Colonic mucosa (tissue), 4 donors: ENCODE measurements around the gene SKOR1. TPM values are rescaled to one million over a fixed set of nuclear protein-coding genes. Genes with fewer than 3 reads are reported as not detected.

Experiments
- DNase-seq: peaks from one replicate; pipeline ENCODE4 v3.0.0-alpha.2; 2020
- H3K27ac ChIP-seq: fragments of 200-600 bp; one replicate; pipeline ENCODE4 v1.8.0; 2021
- H3K27me3 ChIP-seq: fragments of 200-600 bp; one replicate; pipeline ENCODE4 v1.8.0; 2021
- H3K36me3 ChIP-seq: fragments of 200-600 bp; one replicate; pipeline ENCODE4 v1.8.0; 2021
- H3K4me1 ChIP-seq: fragments of 200-600 bp; one replicate; pipeline ENCODE4 v1.8.0; 2021; ENCODE audit warnings: mild to moderate bottlenecking
- H3K4me3 ChIP-seq: fragments of 200-600 bp; one replicate; pipeline ENCODE4 v1.8.0; 2021
- H3K9ac ChIP-seq, 2 donors: one replicate each; pipeline ENCODE4 v1.7.0; 2013; ENCODE audit warnings: control low read depth in 2 of 2, low read depth in 2 of 2, low read length in 2 of 2
- H3K9me3 ChIP-seq: fragments of 200-600 bp; one replicate; pipeline ENCODE4 v1.8.0; 2021
- CTCF ChIP-seq: fragments of 200-600 bp; IDR thresholded peaks from one replicate; pipeline ENCODE4 v1.8.0; 2022; ENCODE audit warnings: antibody characterized with exemption, mild to moderate bottlenecking
- intact Hi-C: fragments of 100-400 bp; cut with DNase I; formaldehyde crosslinking; loops from one replicate; pipeline ENCODE4 v1.14.1; 2022
- total RNA-seq, 2 donors: library from RNA; stranded (reverse); fragmentation: NEBNext Ultra II Directional in 1 of 2; extraction: Animal tissue kit (Norgen Biotek cat#: 25700) in 1 of 2; gene quantifications; one replicate each; pipeline ENCODE4 v1.2.1, GENCODE V29; 2021
- donor health status: healthy.
- donor health status: DM: no; HTN: no; CAD: no.
- donor health status: DM: no; HTN: no; CAD: no.

The SKOR1 gene, protein sequence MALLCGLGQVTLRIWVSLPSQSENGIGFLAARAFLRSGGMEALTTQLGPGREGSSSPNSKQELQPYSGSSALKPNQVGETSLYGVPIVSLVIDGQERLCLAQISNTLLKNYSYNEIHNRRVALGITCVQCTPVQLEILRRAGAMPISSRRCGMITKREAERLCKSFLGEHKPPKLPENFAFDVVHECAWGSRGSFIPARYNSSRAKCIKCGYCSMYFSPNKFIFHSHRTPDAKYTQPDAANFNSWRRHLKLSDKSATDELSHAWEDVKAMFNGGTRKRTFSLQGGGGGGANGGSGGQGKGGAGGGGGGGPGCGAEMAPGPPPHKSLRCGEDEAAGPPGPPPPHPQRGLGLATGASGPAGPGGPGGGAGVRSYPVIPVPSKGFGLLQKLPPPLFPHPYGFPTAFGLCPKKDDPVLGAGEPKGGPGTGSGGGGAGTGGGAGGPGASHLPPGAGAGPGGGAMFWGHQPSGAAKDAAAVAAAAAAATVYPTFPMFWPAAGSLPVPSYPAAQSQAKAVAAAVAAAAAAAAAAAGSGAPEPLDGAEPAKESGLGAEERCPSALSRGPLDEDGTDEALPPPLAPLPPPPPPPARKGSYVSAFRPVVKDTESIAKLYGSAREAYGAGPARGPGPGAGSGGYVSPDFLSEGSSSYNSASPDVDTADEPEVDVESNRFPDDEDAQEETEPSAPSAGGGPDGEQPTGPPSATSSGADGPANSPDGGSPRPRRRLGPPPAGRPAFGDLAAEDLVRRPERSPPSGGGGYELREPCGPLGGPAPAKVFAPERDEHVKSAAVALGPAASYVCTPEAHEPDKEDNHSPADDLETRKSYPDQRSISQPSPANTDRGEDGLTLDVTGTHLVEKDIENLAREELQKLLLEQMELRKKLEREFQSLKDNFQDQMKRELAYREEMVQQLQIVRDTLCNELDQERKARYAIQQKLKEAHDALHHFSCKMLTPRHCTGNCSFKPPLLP
- total RNA-seq = under 1 TPM; 0.10 to 0.19 TPM

DNA sequence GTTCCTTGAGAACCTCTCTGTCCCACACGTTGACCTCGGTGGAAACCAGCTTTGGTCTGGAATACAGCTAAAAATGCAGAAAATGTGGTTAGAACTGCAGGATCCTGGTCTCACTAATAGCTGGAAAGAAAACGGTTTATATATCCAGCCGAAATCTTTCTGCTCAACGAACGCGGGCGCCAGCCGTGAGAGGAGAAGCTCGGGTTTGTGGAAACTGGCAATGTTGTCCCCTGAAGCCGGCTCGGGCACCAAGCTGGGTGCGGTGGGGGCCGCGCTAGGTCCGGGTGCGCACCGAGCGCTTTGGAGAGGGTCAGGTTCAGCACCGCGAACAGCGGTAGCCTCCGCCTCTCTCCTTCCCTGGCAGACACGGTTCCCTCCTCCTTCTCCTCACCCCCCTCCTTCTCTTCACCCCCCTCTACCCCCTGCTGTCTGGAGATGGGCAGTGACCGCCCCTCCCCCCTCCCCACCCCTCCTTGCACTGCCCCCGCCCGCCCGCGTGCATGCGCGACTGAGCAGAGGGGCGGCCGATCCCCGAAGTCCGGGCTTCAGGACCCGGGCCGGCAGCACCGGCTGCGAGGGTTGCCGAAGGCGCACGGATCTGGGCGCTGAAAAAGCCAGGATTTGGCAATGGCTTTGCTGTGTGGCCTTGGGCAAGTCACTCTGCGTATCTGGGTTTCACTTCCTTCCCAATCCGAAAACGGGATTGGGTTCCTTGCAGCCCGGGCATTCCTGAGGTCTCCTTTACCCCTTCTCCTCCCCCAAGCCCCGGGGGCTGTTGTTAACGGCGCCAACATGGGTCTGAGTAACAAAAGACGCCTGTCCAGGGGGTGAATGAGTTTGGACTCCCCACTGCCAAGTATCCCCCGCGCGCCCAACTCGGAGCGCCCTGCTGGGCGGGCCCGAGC is at the start of gene SKOR1:
SKOR1 (plus strand) TSS at position 534 of the 905 bp plus-strand sequence; CDS start at position 628, 94 bp downstream.
- H3K4me3 ChIP-seq = peak within 1 kb of the TSS; percentile 3
- DNase-seq = no peak
- no peak for TF ChIP-seq CTCF

GRCh38 chr15:67775998-67776397 is 49.3 kb upstream of the SKOR1 start:
- TF ChIP-seq CTCF = no peak
- Histone ChIP-seq H3K4me1 (no peaks in the 10 kb centered on the region), H3K4me3 (no peak overlapping the region), H3K27me3 (no peaks in the 10 kb centered on the region), H3K9me3 (no peaks in the 10 kb centered on the region), H3K27ac (no peak overlapping the region), H3K9ac (no peak overlapping the region), H3K36me3 (no peaks in the 10 kb centered on the region)
- no peak for DNase-seq
- intact Hi-C loops = no loop called here

More for the DNA sequence above, at the start of gene SKOR1:
- Histone ChIP-seq H3K4me1 (peaks cover 21% of the 10 kb centered on the region), H3K27ac (no peak within 1 kb of the TSS), H3K36me3 (no peaks in the 10 kb centered on the region), H3K9ac (no peak within 1 kb of the TSS), H3K9me3 (no peaks in the 10 kb centered on the region), H3K27me3 (peaks cover 100% of the 10 kb centered on the region)
- intact Hi-C loops = no loop called here

- no peak for TF ChIP-seq CTCF
- no peaks in the 10 kb centered on the region for H3K4me1 ChIP-seq
- H3K9ac ChIP-seq = no peak overlapping the region
- no peak overlapping the region for H3K27ac ChIP-seq
- intact Hi-C loops = no loop called here
- H3K27me3 ChIP-seq = no peaks in the 10 kb centered on the region
- no peaks in the 10 kb centered on the region for H3K9me3 ChIP-seq
- no peaks in the 10 kb centered on the region for H3K36me3 ChIP-seq
- no peak for DNase-seq
- no peak overlapping the region for H3K4me3 ChIP-seq
Observed at GRCh38 chr15:67776600-67776999, 48.7 kb upstream of the SKOR1 start.

- H3K4me1 ChIP-seq = no peaks in the 10 kb centered on the region
- no peaks in the 10 kb centered on the region for H3K27me3 ChIP-seq
- no peak for TF ChIP-seq CTCF
Observed at GRCh38 chr15:67777071-67777470, 48.2 kb upstream of the SKOR1 start.

GRCh38 chr15:67777773-67778172 is 47.5 kb upstream of the SKOR1 start:
- intact Hi-C loops = no loop called here
- H3K4me1 ChIP-seq = no peaks in the 10 kb centered on the region
- no peak overlapping the region for H3K9ac ChIP-seq
- no peak overlapping the region for H3K27ac ChIP-seq
- DNase-seq = no peak
- H3K9me3 ChIP-seq = no peaks in the 10 kb centered on the region
- H3K27me3 ChIP-seq = no peaks in the 10 kb centered on the region
- no peak for TF ChIP-seq CTCF
- H3K36me3 ChIP-seq = no peaks in the 10 kb centered on the region
- H3K4me3 ChIP-seq = no peak overlapping the region

More at GRCh38 chr15:67777071-67777470, 48.2 kb upstream of the SKOR1 start:
- intact Hi-C loops = no loop called here
- Histone ChIP-seq H3K36me3 (no peaks in the 10 kb centered on the region), H3K27ac (no peak overlapping the region), H3K9me3 (no peaks in the 10 kb centered on the region), H3K9ac (no peak overlapping the region), H3K4me3 (no peak overlapping the region)
- DNase-seq = no peak
